Heart left ventricle (tissue), 16 donors: ENCODE results near the gene DIDO1. TPM values are rescaled to one million over a fixed set of nuclear protein-coding genes. Genes with fewer than 3 reads are reported as not detected.

Source experiments
- ATAC-seq, 4 donors: fragments of 200-7000 bp; cut with Tn5 transposase; one replicate each; pipeline ENCODE4 v1.9.1; 2020 to 2022; ENCODE audit warnings: moderate library complexity in 4 of 4, mild to moderate bottlenecking in 3 of 4, moderate number of reproducible peaks in 1 of 4
- DNase-seq, 5 donors: peaks; one replicate each; pipeline ENCODE4 v3.0.0-alpha.2; 2020
- H3K27ac ChIP-seq, 12 donors: fragments of 200-600 bp; sonication (generic) in 4 of 12; one replicate each; pipeline versions ENCODE4 v1.5.0 to v1.8.0; 2016 to 2022; ENCODE audit warnings: mild to moderate bottlenecking in 2 of 12
- H3K27me3 ChIP-seq, 9 donors: fragments of 200-600 bp; sonication (generic) in 2 of 9; one replicate each; pipeline versions ENCODE4 v1.5.1 to v1.8.0; 2016 to 2022; ENCODE audit warnings: mild to moderate bottlenecking in 3 of 9
- H3K36me3 ChIP-seq, 9 donors: fragments of 200-600 bp; sonication (generic) in 2 of 9; one replicate each; pipeline versions ENCODE4 v1.5.0 to v1.8.0; 2018 to 2022; ENCODE audit warnings: mild to moderate bottlenecking in 2 of 9
- H3K4me1 ChIP-seq, 12 donors: fragments of 200-600 bp; sonication (generic) in 4 of 12; one replicate each; pipeline versions ENCODE4 v1.5.0 to v1.8.0; 2016 to 2022; ENCODE audit warnings: mild to moderate bottlenecking in 3 of 12
- H3K4me3 ChIP-seq, 12 donors: fragments of 200-600 bp; sonication (generic) in 4 of 12; one replicate each; pipeline versions ENCODE4 v1.5.0 to v1.8.0; 2017 to 2022; ENCODE audit warnings: mild to moderate bottlenecking in 9 of 12, moderate library complexity in 4 of 12
- H3K9me3 ChIP-seq, 12 donors: fragments of 200-600 bp; sonication (generic) in 4 of 12; one replicate each; pipeline versions ENCODE4 v1.5.0 to v1.8.0; 2016 to 2022; ENCODE audit warnings: mild to moderate bottlenecking in 1 of 12
- POLR2A ChIP-seq, 2 donors: fragments of 450-650 bp; IDR thresholded peaks; one replicate each; pipeline ENCODE4 v1.6.1; 2017; ENCODE audit warnings: antibody characterized with exemption in 2 of 2, mild to moderate bottlenecking in 2 of 2, moderate library complexity in 2 of 2
- WGBS, 4 donors: extraction: QIAGEN DNeasy Blood & Tissue Kit in 2 of 4; methylation state at CpG; one replicate each; pipeline versions ENCODE4 v1.1.5 to v1.1.7; 2013 to 2018; 5-methylcytosine and 5-hydroxymethylcytosine counted together
- intact Hi-C, 10 donors: fragments of 100-400 bp; cut with DNase I; formaldehyde crosslinking; loops; one replicate each; pipeline versions ENCODE4 v1.11.1 to v1.14.2; 2022
- polyA plus RNA-seq, 2 donors: library from polyadenylated mRNA; stranded (reverse); fragments of 200-250 nt; gene quantifications; one replicate each; pipeline ENCODE4 v1.2.3, GENCODE V29; 2013
- total RNA-seq, 9 donors: library from RNA; depleted of rRNA in 2 of 9; stranded (reverse); fragments of >200 nt in 2 of 9; fragmentation: NEBNext Ultra II Directional in 3 of 9; extraction: Animal tissue kit (Norgen Biotek cat#: 25700) in 3 of 9; gene quantifications; one replicate each; pipeline versions ENCODE4 v1.1.0 to v1.2.4, GENCODE V29; 2016 to 2023
- TF ChIP-seq, protein P1 (sequence below), 12 donors: fragments of 200-600 bp; sonication (generic) in 4 of 12; IDR thresholded peaks; one replicate each; pipeline versions ENCODE4 v1.5.0 to v1.8.0; 2018 to 2022; ENCODE audit warnings: antibody characterized with exemption in 12 of 12, mild to moderate bottlenecking in 5 of 12
- donor health status: ischemic (EF 13 %, LVEDD 7.1; RV severe dilation, severe dysfunction).
- donor health status: healthy with polysubstance abuse.
- donor health status: DM: no; HTN: yes; CAD: no.
- donor health status: DM: no; HTN: no; CAD: no.
- donor health status: ischemic (EF 25% LVEDD 6.9; RV normal size, moderate dysfunction).
- donor health status: ischemic (EF 25% LVEDD 5.7; RV mildly dilated, moderate dysfunction).
- donor health status: healthy.
- donor health status: DM: yes; HTN: yes; CAD: no.
- donor health status: ischemic (EF 35%, LVEDD 5.7; RV mildly dilated, moderate dysfunction).
- donor health status: nonischemic (EF 11% LVEDD 7.7; RV severe dilation, severe dysfunction).
- donor health status: DM: yes; HTN: yes; CAD: no.
- donor health status: PGD.
- donor health status: ischemic (EF 29% LVEDD 5.4; RV normal size, mild dysfunction).
- donor health status: nonischemic (EF 23%, LVEDD 6.1; RV moderate dilation, normal function).

The DIDO1 gene
- total and polyA plus RNA-seq, 11 donors: 16.5 to 46.2 (median 38.4) TPM

DNA sequence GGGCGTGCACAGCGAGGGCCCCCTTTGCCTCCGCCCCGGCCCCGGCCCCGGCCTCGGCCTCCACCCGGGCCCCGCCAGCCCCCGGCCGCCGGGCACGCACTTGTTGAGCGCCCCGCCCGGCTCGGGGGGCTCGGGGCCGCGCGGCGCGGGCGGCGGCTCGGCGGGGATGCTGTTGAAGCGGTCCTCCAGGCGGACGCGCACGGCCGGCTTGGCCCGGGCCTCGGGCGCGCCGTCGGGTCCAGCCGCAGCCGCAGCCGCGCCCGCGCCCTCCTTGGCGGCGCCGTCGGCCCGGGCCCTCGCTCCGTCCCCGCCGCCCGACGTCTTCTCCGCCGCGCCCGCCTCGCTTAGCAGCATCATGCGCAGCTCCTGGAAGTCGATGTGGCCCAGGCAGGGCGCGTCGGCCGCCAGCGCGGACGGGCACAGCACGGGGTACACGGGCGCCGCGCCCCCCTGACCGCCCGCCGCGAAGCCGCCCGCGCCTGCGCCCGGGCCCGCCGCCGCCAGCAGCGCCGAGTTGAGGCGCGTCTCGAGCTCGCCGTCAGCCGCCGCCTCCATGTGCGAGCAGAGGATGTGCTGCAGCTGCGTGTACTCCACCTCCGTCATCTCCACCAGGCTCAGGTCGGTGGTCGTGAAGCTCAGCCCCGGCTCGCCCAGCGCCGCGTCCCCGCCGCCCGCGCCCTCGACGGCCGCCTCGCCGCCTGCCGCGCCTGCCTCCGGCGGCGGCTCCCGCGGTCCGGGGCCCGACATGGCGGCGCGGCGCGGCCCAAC, 65.2 kb downstream of the DIDO1 start:
- TF ChIP-seq POLR2A (IDR thresholded peaks at IDR 0.05): no peak
- TF ChIP-seq, protein P1, sequence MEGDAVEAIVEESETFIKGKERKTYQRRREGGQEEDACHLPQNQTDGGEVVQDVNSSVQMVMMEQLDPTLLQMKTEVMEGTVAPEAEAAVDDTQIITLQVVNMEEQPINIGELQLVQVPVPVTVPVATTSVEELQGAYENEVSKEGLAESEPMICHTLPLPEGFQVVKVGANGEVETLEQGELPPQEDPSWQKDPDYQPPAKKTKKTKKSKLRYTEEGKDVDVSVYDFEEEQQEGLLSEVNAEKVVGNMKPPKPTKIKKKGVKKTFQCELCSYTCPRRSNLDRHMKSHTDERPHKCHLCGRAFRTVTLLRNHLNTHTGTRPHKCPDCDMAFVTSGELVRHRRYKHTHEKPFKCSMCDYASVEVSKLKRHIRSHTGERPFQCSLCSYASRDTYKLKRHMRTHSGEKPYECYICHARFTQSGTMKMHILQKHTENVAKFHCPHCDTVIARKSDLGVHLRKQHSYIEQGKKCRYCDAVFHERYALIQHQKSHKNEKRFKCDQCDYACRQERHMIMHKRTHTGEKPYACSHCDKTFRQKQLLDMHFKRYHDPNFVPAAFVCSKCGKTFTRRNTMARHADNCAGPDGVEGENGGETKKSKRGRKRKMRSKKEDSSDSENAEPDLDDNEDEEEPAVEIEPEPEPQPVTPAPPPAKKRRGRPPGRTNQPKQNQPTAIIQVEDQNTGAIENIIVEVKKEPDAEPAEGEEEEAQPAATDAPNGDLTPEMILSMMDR (IDR thresholded peaks at IDR 0.05): no peak

GRCh38 chr20:62860391-62860923, 65.8 kb downstream of the DIDO1 start:
- H3K4me1 ChIP-seq: peaks cover 0 to 21% (median 12%) of the 10 kb centered on the region in 12 donors
- H3K27me3 ChIP-seq: no peaks in the 10 kb centered on the region
- peaks cover 0 to 22% (median 10%) of the 10 kb centered on the region in 9 donors for H3K36me3 ChIP-seq
- no peak overlapping the region for H3K27ac ChIP-seq
- H3K4me3 ChIP-seq: peak overlapping the region in 11 of 12 donors; percentile 3 to 66 (median 42)
- no peak for ATAC-seq
- WGBS, 4 donors: 18 to 26% (median 20%) methylated on average over 17 to 24 of the region's 24 CpGs
- TF ChIP-seq, protein P1 (IDR thresholded peaks at IDR 0.05): no peak
- TF ChIP-seq POLR2A (IDR thresholded peaks at IDR 0.05): no peak
- DNase-seq: no peak
- intact Hi-C loops: loop anchor here in 2 of 10 donors (5.0 kb wide), 2 partner anchors 42 to 67 kb away; partner anchors contain the start of gene DIDO1 (in 1 of the 2)
- H3K9me3 ChIP-seq: no peaks in the 10 kb centered on the region

More for the DNA sequence above, 65.2 kb downstream of the DIDO1 start:
- peaks cover 0 to 16% (median 7%) of the 10 kb centered on the region in 9 donors for H3K36me3 ChIP-seq
- ATAC-seq (no peak), DNase-seq (peak in 1 of 5 donors; percentile 47)
- H3K4me3 ChIP-seq: peak overlapping the region in 11 of 12 donors; percentile 14 to 66 (median 50)
- no peaks in the 10 kb centered on the region for H3K9me3 ChIP-seq
- intact Hi-C loops: loop anchor here in 2 of 10 donors (5.0 kb wide), 2 partner anchors 41 to 66 kb away; partner anchors contain the start of gene DIDO1 (in 1 of the 2)
- H3K4me1 ChIP-seq: peaks cover 0 to 21% (median 12%) of the 10 kb centered on the region in 12 donors
- no peaks in the 10 kb centered on the region for H3K27me3 ChIP-seq
- no peak overlapping the region for H3K27ac ChIP-seq
- 1 to 2% (median 1%) methylated on average over 26 to 129 of the region's 129 CpGs for WGBS, 4 donors

- no peak for DNase-seq
- WGBS, 4 donors: 92 to 96% (median 95%) methylated on average over 12 of the region's 12 CpGs
- Histone ChIP-seq H3K4me3 (no peak overlapping the region), H3K27ac (no peak overlapping the region), H3K36me3 (peaks cover 0 to 27% (median 16%) of the 10 kb centered on the region in 9 donors), H3K27me3 (no peaks in the 10 kb centered on the region), H3K9me3 (no peaks in the 10 kb centered on the region), H3K4me1 (peaks cover 0 to 21% (median 12%) of the 10 kb centered on the region in 12 donors)
- intact Hi-C loops: loop anchor here in 2 of 10 donors (5.0 kb wide), 2 partner anchors 43 to 68 kb away; partner anchors contain the start of gene DIDO1 (in 1 of the 2)
- TF ChIP-seq POLR2A (IDR thresholded peaks at IDR 0.05): no peak
- TF ChIP-seq, protein P1 (IDR thresholded peaks at IDR 0.05): no peak
- no peak for ATAC-seq
Observed at GRCh38 chr20:62859721-62860120, 66.6 kb downstream of the DIDO1 start.
